Duodenal mucosa (tissue), 2 donors: Measurements from ENCODE around the gene NDUFB7.
"Not testable (repeated sequence)": the region's sequence is repeated elsewhere in the genome, so short reads cannot be mapped to it uniquely, and the experiment has no call there.

ENCODE experiments used
- H3K27ac ChIP-seq: one replicate; pipeline ENCODE4 v1.7.0; 2013; ENCODE audit warnings: low read depth, low read length
- H3K27me3 ChIP-seq, 2 donors: one replicate each; pipeline ENCODE4 v1.7.0; 2013; ENCODE audit warnings: low read length in 2 of 2, control low read depth in 1 of 2; ENCODE audit not compliant: insufficient read depth in 2 of 2, control insufficient read depth in 1 of 2
- H3K36me3 ChIP-seq, 2 donors: one replicate each; pipeline ENCODE4 v1.7.0; 2013; ENCODE audit warnings: low read length in 2 of 2, control low read depth in 1 of 2; ENCODE audit not compliant: insufficient read depth in 2 of 2, control insufficient read depth in 1 of 2
- H3K4me1 ChIP-seq, 2 donors: one replicate each; pipeline ENCODE4 v1.7.0; 2013; ENCODE audit warnings: low read length in 2 of 2, control low read depth in 1 of 2; ENCODE audit not compliant: insufficient read depth in 2 of 2, control insufficient read depth in 1 of 2
- H3K4me3 ChIP-seq, 2 donors: one replicate each; pipeline ENCODE4 v1.7.0; 2013; ENCODE audit warnings: low read length in 2 of 2, low read depth in 1 of 2
- H3K9ac ChIP-seq, 2 donors: one replicate each; pipeline ENCODE4 v1.7.0; 2013; ENCODE audit warnings: low read length in 2 of 2, low read depth in 1 of 2
- H3K9me3 ChIP-seq, 2 donors: one replicate each; pipeline ENCODE4 v1.7.0; 2013; ENCODE audit warnings: low read length in 2 of 2, control low read depth in 1 of 2; ENCODE audit not compliant: control insufficient read depth in 1 of 2

Gene NDUFB7

DNA sequence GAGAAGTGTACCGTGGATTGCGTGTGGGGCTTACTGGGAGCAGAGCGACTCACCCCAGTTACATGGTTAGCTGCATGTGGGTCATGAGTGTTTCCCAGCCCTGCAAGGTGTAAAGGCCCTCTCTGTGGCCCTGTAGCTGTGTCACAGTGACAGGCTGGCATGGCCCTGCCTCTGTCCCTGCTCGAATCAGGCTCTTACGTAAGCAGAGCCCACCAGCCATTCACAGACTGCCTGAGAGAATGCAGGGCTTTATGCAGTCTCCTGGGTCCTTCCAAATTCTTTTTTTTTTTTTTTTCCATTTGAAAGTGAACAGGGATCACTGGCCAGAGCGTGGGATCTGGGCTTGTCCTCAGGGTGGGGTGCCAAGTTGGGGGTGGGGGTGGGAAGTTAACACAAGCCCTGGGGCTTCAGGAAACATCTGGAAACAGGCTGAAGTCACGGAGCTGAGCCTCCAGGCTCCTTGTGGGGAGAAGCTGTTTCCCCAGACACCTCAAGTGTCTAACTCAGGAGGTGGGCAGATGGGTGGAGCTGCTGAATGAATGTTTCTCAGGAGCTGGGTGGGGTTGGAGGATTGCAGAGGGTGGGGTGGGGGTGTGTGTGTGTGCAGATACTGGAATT lies 29.0 kb downstream of the NDUFB7 start:
- Histone ChIP-seq H3K4me3 (no peak overlapping the region), H3K27ac (no peak overlapping the region), H3K27me3 (no peaks in the 10 kb centered on the region), H3K9me3 (no peaks in the 10 kb centered on the region), H3K4me1 (peaks cover 16 to 22% of the 10 kb centered on the region in 2 donors), H3K9ac (no peak overlapping the region), H3K36me3 (peaks cover 0 to 2% of the 10 kb centered on the region in 2 donors)

DNA sequence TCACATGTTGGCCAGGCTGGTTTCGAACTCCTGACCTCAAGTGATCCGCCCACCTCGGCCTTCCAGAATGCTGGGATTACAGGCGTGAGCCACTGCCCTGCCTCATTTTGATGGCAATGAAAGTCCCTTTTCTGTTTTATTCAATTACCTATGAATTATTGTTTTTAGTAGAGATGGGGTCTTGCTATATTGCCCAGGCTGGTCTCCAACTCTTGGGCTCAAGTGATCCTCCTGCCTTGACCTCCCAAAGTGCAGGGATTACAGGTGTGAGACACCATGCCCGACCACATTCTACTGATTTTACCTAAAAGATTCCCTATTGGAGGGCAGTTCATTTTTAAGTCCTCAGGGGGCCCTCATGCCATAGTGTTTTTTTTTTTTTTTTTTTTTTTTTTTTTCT lies 29.9 kb downstream of the NDUFB7 start:
- H3K4me3 ChIP-seq, H3K9me3 ChIP-seq, H3K9ac ChIP-seq, H3K36me3 ChIP-seq, H3K27ac ChIP-seq, H3K27me3 ChIP-seq: not testable (repeated sequence)
- H3K4me1 ChIP-seq: peaks cover 16 to 22% of the 10 kb centered on the region in 2 donors

DNA sequence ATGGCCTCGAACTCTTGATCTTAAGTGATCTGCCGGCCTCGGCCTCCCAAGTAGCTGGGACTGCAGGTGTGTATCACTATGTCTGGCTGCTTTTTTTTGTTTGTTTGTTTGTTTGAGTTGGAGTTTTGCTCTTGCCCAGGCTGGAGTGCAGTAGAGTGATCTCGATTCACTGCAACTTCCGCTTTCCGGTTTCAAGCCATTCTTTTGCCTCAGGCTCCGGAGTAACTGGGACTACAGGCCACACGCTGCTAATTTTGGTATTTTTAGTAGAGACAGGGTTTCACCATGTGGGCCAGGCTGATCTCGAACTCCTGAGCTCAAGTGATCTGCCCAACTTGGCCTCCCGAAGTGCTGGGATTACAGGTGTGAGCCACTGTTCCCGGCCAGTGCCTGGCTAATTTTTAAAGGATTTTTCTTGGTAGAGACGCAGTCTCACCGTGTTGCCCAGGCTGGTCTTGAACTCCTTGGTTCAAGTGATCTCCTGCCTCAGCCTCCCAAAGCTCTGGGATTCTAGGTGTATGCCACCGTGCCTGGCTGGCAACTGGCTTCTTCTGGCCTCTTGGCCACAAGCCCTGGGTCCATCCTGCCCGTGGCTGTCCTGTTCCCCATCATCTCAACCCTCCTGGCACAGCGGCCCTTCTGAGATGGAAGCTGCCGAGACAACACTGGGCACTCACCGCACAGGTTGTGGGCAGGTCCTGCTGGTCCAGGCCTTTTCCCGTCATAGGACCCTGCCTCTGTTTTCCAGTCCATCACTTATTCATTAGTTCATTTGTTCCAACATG lies 30.9 kb downstream of the NDUFB7 start:
- no peaks in the 10 kb centered on the region for H3K9me3 ChIP-seq
- H3K4me1 ChIP-seq: peaks cover 20 to 25% of the 10 kb centered on the region in 2 donors
- peaks cover 0 to 2% of the 10 kb centered on the region in 2 donors for H3K36me3 ChIP-seq
- no peak overlapping the region for H3K27ac ChIP-seq
- no peak overlapping the region for H3K4me3 ChIP-seq
- no peaks in the 10 kb centered on the region for H3K27me3 ChIP-seq
- H3K9ac ChIP-seq: no peak overlapping the region

DNA sequence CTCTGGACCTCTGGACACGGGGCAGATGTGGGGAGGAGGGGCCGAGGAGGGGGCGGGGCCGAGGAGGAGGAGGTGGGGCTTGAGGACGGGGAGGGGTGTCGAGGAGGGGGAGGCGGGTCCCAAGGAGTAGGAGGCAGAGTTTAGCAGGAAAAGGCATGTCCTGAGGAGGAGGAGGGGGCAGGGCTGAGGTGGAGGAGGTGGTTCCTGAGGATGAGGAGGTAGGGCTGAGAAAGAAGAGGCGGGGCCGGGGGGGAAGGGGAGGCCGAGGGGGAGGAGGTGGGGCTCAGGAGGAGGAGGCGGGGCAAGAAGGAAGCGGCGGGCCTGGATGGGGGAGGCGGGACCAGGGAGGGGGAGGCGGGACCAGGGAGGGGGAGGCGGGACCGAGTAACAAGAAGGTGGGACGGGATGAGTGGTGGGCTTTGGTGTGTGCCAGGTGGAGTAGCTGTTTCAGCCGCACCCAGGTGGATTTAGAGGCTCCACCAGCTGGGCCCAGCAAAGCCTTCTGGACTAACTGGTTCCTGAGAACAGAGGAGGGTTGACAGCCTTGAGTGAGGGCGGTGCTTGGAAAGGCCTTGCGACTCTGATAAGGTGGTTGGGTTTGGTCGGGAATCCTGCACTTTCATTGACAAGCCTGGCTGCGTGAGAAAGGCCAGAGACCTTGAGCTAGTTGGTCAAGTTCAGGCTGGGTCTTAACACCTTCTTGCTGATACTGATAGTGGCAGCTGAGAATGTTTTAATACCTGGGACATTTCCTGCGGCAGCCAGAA lies 34.8 kb downstream of the NDUFB7 start:
- Histone ChIP-seq H3K9me3 (no peaks in the 10 kb centered on the region), H3K4me3 (peak overlapping the region; percentile 50 to 55), H3K9ac (no peak overlapping the region), H3K27ac (no peak overlapping the region), H3K36me3 (peaks cover 0 to 8% of the 10 kb centered on the region in 2 donors), H3K27me3 (no peaks in the 10 kb centered on the region), H3K4me1 (peaks cover 9% of the 10 kb centered on the region in 2 donors)

DNA sequence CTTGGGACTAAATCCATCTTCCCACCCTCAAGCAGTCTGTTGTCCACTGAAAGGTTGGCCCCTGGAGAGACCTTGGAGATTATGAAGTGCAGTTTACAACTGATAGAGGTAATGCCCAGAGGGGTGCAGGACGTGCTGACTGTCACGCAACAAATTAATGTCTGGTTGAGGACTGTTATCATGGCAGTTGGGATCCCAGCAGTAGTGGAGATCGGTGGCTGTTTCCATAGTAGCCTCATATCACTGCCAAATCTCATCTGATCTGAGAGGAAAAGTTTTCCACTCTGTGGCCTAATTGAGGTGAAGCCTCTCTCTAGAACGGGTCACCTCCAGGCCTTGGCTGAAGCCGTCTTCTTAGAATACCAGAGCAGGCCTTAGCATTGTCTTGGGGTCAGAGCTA lies 38.4 kb downstream of the NDUFB7 start:
- Histone ChIP-seq H3K9me3 (no peaks in the 10 kb centered on the region), H3K4me1 (peaks cover 19 to 21% of the 10 kb centered on the region in 2 donors), H3K9ac (no peak overlapping the region), H3K36me3 (peaks cover 0 to 5% of the 10 kb centered on the region in 2 donors), H3K4me3 (no peak overlapping the region), H3K27ac (no peak overlapping the region), H3K27me3 (no peaks in the 10 kb centered on the region)

DNA sequence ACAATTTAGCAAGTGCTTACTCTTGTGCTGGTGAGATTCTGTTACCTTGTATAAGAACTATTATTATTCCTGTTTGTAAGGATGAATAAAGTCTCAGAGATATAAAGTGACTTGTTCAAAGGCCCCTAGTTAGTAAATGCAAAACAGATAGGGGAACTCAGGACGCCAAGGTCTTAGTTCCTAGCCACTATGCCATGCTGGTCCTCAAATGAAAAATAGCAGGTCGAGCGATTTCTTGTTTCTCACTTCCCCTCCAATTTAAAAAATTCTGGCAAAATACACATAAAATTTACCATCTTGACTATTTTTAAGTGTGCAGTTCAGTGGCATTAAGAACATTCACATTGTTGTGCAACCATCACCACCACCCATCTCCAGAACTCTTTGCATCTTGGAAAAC lies 41.4 kb downstream of the NDUFB7 start:
- peaks cover 11 to 12% of the 10 kb centered on the region in 2 donors for H3K4me1 ChIP-seq
- peaks cover 0 to 5% of the 10 kb centered on the region in 2 donors for H3K36me3 ChIP-seq
- no peak overlapping the region for H3K27ac ChIP-seq
- peak overlapping the region; percentile 80 to 92 for H3K4me3 ChIP-seq
- no peaks in the 10 kb centered on the region for H3K27me3 ChIP-seq
- no peaks in the 10 kb centered on the region for H3K9me3 ChIP-seq
- peak overlapping the region; percentile 73 to 97 for H3K9ac ChIP-seq

DNA sequence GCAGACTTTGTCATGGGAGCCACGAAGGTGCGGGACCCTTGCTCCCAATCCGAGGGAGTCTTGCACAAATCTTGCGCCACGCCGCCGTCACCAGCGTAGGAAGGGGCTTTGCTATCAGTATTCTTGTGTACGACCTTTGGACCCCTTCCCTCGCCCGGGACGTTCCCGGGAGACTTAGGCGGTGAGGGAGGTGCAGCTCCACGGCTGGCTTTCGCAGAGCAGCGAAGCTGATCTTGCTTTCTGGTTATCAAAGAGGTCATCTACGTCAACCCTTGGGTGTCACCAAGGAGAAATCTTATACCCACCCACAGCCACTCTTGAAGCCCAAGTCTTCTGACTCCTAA lies 41.9 kb downstream of the NDUFB7 start:
- Histone ChIP-seq H3K27ac (peak overlapping the region; percentile 94), H3K9ac (peak overlapping the region; percentile 73 to 97), H3K36me3 (peaks cover 0 to 5% of the 10 kb centered on the region in 2 donors), H3K4me3 (peak overlapping the region; percentile 80 to 92), H3K9me3 (no peaks in the 10 kb centered on the region), H3K27me3 (no peaks in the 10 kb centered on the region), H3K4me1 (peaks cover 11 to 12% of the 10 kb centered on the region in 2 donors)

DNA sequence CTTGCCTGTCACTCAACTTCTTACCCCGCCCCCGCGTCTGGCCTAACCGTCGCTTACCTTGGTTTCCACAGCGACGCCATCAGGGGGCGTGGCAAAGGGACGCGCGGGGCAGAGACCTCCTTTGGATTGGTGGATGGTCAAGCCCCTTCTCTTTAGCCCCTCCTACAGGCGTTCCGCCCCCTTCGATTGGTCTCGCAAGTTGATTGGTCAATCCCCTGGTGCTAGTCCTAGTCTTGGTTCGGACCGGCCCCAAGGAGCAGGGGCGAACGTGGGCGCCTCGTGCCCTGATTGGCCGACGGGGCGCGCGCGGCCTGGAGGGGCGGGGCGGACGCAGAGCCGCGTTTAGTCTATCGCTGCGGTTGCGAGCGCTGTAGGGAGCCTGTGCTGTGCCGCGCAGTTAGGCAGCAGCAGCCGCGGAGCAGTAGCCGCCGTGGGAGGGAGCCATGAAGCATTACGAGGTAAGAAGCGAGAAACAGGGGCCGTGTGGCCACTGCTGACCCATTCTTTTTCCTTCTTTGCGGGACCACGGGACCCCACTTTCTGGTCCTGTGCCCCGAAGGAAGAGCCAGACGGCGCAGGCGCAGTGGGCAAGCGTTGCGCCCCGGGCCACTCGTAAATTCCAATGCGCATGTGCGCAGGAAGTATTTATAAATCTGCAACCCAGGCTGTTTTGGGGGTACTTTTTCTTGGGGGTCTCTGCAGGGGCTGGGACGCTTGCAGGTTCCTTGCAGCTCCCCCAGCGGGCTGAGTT lies 42.4 kb downstream of the NDUFB7 start, which contains the start of gene TECR:
Gene TECR, plus strand, starts transcription at position 341 of the 751 bp plus-strand sequence. Its CDS starts 103 bp downstream, at position 444.
- H3K4me1 ChIP-seq: peaks cover 11 to 12% of the 10 kb centered on the region in 2 donors
- H3K36me3 ChIP-seq: no peaks in the 10 kb centered on the region
- H3K27ac ChIP-seq: peak within 1 kb of the TSS; percentile 94
- peak within 1 kb of the TSS; percentile 80 to 92 for H3K4me3 ChIP-seq
- no peaks in the 10 kb centered on the region for H3K27me3 ChIP-seq
- H3K9ac ChIP-seq: peak within 1 kb of the TSS; percentile 73 to 97
- H3K9me3 ChIP-seq: no peaks in the 10 kb centered on the region

DNA sequence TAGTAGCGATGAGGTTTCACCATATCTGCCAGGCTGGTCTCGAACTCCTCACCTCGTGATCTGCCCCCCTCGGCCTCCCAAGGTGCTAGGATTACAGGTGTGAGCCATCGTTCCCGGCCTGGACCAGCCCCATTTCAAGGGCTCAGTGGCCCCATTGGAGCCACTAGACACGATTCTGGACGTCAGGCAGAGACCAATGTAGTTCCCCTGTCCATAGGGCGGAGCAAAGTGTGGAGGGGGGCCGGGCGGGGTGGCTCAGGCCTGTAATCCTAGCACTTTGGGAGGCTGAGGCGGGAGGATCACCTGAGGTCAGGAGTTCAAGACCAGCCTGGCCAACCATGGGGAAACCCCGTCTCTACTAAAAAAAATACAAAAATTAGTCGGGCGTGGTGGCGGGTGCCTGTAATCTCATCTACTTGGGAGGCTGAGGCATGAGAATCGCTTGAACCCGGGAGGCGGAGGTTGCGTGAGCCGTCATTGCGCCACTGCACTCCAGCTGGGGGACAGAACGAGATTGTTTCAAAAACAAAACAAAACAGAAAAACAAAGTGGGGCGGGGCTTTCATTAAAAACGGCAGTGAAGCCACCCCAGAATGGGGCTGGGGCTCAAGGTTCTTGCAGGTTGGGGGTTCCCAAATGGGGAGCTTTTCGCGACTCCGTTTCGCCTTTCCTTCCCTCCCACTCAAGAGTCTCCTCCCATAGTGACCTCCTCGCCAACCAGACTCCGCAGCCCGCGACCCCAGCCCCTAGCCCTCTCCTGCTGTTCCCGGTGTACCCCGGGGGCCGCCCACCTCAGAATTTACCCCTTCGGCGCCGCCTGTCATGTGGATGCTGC lies 43.2 kb downstream of the NDUFB7 start:
- no peaks in the 10 kb centered on the region for H3K9me3 ChIP-seq
- peak overlapping the region; percentile 76 to 80 for H3K4me3 ChIP-seq
- no peaks in the 10 kb centered on the region for H3K36me3 ChIP-seq
- no peaks in the 10 kb centered on the region for H3K27me3 ChIP-seq
- peak overlapping the region; percentile 55 to 59 for H3K9ac ChIP-seq
- H3K4me1 ChIP-seq: peaks cover 11 to 12% of the 10 kb centered on the region in 2 donors
- no peak overlapping the region for H3K27ac ChIP-seq
